ENCODE measurements around the gene TNS1. TPM values are rescaled to one million over a fixed set of nuclear protein-coding genes. Genes with fewer than 3 reads are reported as not detected.

Gene TNS1
- total RNA-seq, 1 donor from 2014 or later: 505 TPM

GRCh38 chr2:218002143-218002844, 501 bp downstream of the TNS1 start:
- TF ChIP-seq, protein P1, sequence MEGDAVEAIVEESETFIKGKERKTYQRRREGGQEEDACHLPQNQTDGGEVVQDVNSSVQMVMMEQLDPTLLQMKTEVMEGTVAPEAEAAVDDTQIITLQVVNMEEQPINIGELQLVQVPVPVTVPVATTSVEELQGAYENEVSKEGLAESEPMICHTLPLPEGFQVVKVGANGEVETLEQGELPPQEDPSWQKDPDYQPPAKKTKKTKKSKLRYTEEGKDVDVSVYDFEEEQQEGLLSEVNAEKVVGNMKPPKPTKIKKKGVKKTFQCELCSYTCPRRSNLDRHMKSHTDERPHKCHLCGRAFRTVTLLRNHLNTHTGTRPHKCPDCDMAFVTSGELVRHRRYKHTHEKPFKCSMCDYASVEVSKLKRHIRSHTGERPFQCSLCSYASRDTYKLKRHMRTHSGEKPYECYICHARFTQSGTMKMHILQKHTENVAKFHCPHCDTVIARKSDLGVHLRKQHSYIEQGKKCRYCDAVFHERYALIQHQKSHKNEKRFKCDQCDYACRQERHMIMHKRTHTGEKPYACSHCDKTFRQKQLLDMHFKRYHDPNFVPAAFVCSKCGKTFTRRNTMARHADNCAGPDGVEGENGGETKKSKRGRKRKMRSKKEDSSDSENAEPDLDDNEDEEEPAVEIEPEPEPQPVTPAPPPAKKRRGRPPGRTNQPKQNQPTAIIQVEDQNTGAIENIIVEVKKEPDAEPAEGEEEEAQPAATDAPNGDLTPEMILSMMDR (IDR thresholded peaks at IDR 0.05): no peak
- Histone ChIP-seq H3K27ac (no peak overlapping the region), H3K9me3 (no peaks in the 10 kb centered on the region), H3K4me1 (peaks cover 26% of the 10 kb centered on the region), H3K36me3 (no peaks in the 10 kb centered on the region), H3K27me3 (ENCODE audit: low read depth) (no peaks in the 10 kb centered on the region), H3K4me3 (peak overlapping the region; percentile 46)
- ATAC-seq (no peak), DNase-seq (no peak)
- intact Hi-C loops (cut with DNase I): no loop called here

DNA sequence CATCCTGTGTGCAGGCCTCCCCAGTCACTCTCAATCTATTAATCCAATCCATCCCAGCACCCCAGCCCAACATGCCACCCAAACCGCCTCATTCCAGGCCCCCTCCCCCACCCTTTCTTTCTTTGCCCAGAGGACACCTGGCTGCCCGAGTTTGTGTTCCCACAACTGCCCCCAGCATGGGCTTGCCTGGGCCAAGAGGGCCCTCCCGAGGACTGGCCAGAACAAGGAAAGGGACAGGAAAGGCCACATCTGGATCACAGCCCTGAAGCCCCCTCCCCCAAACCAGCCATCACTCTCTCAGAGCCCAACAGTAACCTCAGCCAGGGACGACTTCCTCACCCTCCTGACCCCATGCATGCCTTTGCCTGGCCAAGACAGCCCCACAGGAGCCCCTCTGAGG, 1.2 kb downstream of the TNS1 start:
- no peak for DNase-seq
- TF ChIP-seq, protein P1 (IDR thresholded peaks at IDR 0.05): no peak
- Histone ChIP-seq H3K27me3 (ENCODE audit: low read depth) (no peaks in the 10 kb centered on the region), H3K9me3 (no peaks in the 10 kb centered on the region), H3K27ac (no peak overlapping the region), H3K4me3 (peak overlapping the region; percentile 46), H3K36me3 (no peaks in the 10 kb centered on the region), H3K4me1 (peaks cover 26% of the 10 kb centered on the region)
- intact Hi-C loops (cut with DNase I): no loop called here
- no peak for ATAC-seq

DNA sequence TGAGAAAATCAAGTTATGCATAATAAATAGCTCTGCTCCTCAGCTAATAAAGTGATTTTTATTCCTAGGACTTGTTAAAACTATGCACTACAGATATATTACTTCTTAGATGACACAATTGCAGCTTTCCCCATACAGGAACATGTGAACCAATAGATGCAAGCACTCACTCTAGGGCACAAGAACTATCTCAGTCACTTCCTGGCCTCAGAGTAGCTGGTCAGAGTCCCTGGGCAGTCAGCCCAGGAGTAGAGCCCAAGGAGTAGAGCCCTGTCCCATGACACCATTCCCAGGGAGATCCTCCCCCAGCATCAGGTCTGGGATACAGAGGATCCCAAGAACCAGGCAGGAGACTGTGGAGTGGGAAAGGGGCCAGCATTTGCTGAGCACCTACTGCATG, 2.7 kb downstream of the TNS1 start:
- no peak overlapping the region for H3K4me3 ChIP-seq
- no peaks in the 10 kb centered on the region for H3K36me3 ChIP-seq
- H3K9me3 ChIP-seq: no peaks in the 10 kb centered on the region
- ATAC-seq: peak in 1 of 2 donors; percentile 35
- H3K27me3 ChIP-seq (ENCODE audit: low read depth): no peaks in the 10 kb centered on the region
- intact Hi-C loops (cut with DNase I): no loop called here
- TF ChIP-seq, protein P1 (IDR thresholded peaks at IDR 0.05): no peak
- peaks cover 38% of the 10 kb centered on the region for H3K4me1 ChIP-seq
- H3K27ac ChIP-seq: no peak overlapping the region
- DNase-seq: no peak

GRCh38 chr2:217999595-217999959, 3.2 kb downstream of the TNS1 start:
- TF ChIP-seq, protein P1 (IDR thresholded peaks at IDR 0.05): no peak
- Histone ChIP-seq H3K36me3 (no peaks in the 10 kb centered on the region), H3K4me1 (peaks cover 42% of the 10 kb centered on the region), H3K9me3 (no peaks in the 10 kb centered on the region), H3K27ac (no peak overlapping the region), H3K4me3 (no peak overlapping the region), H3K27me3 (ENCODE audit: low read depth) (no peaks in the 10 kb centered on the region)
- ATAC-seq (no peak), DNase-seq (no peak)
- intact Hi-C loops (cut with DNase I): loop anchor here (10.0 kb wide), 1 partner anchor 205 kb away; no protein-coding TSS in a partner anchor

GRCh38 chr2:217998926-217999594, 3.7 kb downstream of the TNS1 start:
- Histone ChIP-seq H3K36me3 (no peaks in the 10 kb centered on the region), H3K4me3 (no peak overlapping the region), H3K4me1 (peaks cover 45% of the 10 kb centered on the region), H3K27ac (no peak overlapping the region), H3K27me3 (ENCODE audit: low read depth) (no peaks in the 10 kb centered on the region), H3K9me3 (no peaks in the 10 kb centered on the region)
- TF ChIP-seq, protein P1 (IDR thresholded peaks at IDR 0.05): no peak
- DNase-seq (no peak), ATAC-seq (no peak)
- intact Hi-C loops (cut with DNase I): loop anchor here (10.0 kb wide), 1 partner anchor 204 kb away; no protein-coding TSS in a partner anchor
